Endometrial microvascular endothelial cells (primary cell): Measurements from ENCODE around the gene DIPK1A. TPM values are rescaled to one million over a fixed set of nuclear protein-coding genes. Genes with fewer than 3 reads are reported as not detected.

Experiments used
- in situ Hi-C: cut with HindIII; loops from 2 replicates; pipeline ENCODE4 v1.10.0; 2017; ENCODE audit warnings: low sequenced_read_pairs, low pct_unique_long_range_greater_than_20kb; ENCODE audit errors: inconsistent ontology term
- total RNA-seq: library from RNA; depleted of rRNA; stranded (reverse); fragments of >200 nt; gene quantifications from one replicate; pipeline ENCODE4 v1.2.3, GENCODE V29; 2015; ENCODE audit errors: inconsistent ontology term

The DIPK1A gene
- total RNA-seq, result 0.37 TPM

DNA sequence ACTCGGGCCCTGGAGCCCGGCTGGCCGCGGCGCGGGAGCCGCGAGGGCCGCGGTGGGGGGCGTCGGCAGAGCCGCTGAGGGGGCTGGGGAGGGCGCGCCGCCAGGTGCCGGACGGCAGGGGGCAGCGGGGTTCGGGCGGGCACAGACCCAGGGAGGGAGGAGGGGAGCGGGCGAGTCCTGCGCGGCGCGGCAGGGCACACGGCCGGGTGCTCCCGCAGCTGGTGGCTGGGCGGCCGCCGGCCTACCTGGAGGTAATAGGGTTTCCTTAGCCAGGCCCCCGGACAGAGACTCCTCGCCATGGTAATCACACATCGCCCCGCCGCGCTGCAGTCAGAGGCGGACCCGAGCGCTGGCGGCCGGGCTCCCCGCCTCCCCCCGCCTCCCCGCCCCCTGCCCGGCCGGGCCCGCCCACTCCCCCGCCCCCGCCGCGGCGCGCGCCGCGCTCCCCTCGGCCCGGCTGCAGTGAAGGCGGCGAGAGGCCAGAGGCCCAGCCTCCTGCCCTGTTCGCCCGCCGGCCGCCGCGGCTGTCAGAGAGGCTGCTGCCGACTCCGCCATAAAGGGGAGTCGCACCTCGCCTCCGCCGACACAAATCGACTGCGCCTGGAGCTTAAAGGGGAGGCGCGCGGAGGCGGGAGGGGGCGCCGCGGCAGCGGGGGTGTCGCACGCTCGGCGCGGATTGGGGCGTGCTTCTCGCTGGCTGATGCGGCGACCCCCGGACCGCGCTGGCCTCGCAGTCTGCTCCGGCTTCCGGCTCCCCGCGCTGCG, at the start of gene DIPK1A:
Gene DIPK1A (minus strand): TSS at position 332 of the 765 bp plus-strand sequence. CDS start 33 bp downstream, at position 299.
- in situ Hi-C loops, result no loop called here

DNA sequence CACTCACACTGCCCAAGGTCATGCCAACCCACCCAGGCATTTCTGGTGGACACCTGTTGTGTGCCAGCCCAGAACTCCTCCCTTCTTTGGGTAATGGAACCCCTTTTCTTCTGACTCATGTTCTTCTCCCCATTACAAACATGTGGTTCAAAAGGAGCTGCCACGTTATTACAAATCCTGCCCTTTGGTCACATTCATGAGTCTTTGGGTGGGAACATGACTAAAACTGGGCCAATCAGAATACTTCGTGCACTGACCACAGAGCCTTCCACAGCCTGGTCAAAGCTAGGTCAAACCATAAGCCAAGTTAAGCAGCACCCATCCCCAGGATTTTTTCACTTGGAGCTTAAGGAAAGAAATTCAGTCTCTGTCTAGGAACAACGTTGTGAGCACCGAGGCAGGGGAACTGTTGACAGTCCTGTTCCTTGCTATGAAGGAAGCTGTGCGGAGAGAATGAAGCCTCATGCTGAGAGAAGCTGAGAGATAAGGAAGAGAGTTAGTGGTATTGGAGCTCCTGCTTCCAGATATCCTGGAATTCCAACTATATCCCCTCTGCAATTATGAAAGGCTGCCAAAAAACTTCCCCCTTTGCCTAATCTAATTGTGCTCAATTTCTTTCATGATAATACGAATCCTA, 46.8 kb upstream of the DIPK1A start:
- in situ Hi-C loops, result no loop called here

DNA sequence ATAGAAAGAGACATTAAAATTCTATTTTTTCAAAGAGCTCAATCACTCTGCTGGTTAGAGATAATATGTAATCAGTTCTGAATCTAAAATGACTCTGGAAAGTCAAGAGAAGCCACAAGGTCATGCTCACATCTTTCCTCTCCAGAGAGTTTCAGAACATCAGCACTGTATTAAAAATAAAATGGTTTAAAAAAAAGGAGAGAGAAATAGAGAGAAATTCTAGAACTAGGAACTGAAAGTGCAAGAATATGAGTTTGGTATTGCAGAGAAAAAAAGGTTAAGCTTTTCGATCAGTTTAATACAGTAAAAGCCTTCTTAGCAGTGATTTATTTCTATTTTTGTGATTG, 44.0 kb upstream of the DIPK1A start:
- in situ Hi-C loops, result no loop called here

DNA sequence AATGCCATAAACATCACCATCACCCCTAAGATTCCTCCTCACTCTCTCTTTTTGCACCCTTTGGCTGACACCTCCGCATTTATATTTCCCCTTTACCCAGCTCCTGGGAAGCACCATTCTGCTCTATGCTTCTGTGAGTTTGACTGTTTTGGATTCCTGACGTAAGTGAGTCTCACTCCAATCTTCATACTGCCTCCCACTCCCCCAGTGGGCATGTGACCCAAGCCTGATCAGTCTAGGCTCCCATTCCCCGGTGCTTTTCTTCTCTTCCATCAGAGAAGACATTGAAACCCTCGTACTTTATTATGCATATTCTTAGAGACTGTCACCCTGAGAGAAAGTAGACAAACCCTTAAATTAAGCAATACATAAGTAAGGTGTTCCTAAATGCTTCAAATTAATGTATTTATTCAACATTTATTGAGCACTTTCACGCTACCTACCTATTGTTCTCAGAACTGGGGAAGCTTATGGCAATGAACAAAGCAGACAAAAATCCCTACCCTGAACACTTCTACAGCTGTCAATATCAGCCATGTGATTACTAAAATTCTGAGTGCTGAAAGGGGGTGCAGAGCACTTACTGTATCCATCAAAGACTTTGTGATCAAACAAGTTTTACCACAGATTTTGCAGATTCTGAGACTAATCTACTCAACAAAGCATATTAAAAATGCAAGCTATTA, 43.4 kb upstream of the DIPK1A start:
- in situ Hi-C loops, result no loop called here

DNA sequence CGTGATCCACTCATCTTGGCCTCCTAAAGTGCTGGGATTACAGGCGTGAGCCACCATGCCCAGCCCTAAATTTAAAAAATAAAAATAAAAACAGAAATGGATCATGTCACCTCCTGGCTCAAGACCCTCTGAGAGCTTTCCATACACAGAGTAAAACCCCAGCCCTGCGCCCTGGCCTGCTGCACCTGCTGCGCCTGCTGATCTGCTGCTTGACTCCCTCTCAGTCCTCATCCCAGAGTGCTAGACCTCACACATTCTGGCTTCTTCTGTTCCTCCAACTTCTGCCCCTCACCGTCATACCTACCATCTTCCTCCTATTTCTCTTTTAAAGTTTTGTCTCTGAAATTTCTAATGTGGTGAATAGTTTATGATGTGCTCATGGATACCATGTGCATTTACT, 42.7 kb upstream of the DIPK1A start:
- in situ Hi-C loops, result no loop called here

DNA sequence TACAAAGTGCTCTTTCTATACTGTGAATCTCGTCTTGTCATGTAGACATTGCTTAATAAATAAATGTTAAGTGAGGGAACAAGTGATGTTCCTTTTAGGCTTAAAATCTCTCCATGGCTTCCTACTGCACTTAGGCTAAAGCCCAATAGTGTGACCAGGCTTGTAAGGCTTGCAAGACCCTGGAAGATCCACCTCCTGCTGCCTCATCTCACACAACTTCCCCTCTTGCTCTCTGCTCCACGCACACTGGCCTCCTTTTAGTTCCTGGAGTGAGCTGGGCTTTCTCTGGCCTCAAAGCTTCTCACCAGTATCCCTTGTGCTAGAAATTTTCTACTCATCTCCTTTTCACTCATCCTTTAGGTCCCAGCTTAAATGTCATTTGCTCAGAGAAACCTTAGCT, 41.5 kb upstream of the DIPK1A start:
- in situ Hi-C loops, result no loop called here

DNA sequence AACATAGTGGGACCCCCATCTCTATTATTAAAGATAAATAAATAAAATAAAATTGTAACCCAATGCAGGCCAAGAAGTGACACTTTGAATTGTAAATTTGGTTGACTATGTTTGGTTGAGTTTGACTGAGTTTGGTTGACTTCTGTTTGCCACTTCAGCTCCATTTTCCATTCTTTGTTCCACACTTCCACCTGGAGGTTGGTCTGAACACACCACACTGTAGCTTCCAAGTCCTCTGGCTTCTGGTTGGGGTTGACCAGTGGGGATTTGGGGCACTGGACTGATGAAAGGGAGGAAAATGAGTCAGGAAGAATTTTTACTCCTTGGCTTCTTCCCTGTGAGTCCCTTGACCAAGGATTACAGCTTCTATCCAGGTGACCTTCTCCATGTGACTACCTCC, 40.6 kb upstream of the DIPK1A start:
- in situ Hi-C loops, result no loop called here

DNA sequence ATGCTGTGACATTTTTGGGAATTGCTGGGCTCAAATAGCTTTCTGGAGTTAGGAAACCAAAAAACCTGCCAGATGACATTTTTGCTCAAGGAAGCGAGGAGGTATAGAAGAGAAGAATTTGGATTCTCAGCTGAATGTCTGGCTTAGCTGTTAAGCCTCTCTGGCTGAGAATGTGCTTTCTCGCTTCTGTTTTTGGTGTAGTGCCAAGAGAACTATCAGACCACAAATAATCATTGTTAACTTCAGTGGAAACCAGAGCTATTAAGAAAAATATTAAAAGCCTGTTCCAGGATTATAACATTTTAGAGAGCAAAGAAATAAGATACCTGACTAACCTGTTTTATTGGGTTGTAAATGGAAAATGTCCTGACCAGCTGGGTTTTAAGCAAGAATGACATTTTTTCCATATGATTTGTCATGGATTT, 39.5 kb upstream of the DIPK1A start:
- in situ Hi-C loops, result no loop called here

DNA sequence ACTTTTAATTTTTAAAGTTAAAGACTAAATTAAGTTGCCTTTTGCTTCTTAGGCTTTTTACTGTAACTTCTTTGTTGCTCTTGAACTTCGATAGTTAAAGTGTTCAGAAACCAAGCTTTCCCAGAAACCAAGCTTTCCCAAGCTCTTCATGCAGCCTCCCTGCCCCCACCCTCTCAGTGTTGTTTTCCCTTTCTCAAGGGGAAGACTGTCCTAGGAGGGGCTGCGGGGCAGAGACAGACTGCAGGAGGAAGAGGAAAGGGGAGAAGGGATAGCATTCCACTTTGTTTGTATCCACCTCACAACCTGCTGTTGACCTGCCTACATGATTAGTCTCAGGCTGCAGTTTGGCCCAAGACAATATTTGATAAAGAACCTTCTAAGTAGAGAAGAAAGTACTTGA, 39.0 kb upstream of the DIPK1A start:
- in situ Hi-C loops, result no loop called here

DNA sequence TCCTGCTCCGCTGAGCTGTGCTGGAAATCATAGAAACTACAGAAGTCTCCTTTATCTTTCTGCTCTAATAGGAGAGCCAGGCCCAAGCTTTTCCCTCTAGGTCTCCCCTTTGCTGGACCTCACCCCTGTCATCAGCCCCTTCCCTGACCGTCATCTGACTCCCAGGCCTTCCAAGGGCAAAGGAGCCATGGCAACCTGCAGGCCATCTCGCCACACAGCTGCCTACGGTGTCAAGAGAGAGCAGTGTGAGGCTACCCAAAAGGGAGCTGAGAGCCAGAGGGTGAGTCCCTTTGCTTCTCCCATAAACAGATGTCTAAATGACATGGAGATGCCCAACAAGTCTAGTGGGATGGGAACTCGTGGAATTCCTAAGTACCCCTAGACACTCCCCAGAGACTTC, 37.6 kb upstream of the DIPK1A start:
- in situ Hi-C loops, result no loop called here

DNA sequence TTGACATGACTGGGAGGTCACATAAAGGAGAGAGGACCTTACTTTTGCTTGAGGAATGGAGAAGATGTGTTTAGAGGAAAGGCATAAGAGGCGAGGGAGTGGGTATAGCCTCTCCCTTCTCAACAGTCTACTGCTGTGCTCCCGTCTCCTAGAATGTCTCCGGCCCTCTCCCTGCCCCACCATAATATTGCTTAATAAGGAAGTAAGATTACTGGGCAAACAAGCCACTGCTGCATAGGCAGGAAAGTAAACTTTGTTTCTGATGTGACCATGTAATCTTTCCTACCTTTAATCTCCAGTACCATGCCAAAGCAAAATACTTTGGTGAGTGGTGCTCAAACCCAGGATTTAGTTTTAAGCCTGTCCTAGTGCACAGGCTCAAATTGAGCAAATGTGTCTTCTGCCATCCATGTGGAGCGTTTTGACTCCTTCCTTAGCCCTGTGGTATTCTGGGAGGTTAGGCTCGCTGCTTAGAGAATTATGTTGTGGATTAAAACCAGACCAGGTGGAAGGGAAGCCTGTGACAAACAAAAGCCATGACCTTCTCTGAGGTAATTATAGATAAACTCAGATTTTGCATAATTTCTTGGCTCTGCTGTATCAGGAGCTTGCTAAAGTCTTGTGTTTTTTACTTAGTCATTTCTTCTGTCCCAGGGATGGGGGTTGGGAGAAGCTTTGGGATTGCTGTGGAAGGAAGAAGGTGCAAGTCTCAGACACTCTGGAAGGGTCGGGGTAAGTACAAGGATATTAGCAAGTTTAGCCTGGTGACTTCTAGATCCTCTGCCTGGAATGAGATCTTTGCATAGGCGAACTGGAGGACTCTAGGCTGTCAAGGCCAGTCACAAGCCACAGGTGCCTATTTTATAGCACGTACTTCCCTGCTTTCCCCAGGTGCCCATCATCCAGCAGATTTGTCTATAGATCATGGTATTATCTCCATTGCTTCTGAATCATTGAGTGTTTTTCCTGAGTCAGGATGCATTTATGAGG, 34.5 kb upstream of the DIPK1A start:
- in situ Hi-C loops, result no loop called here

DNA sequence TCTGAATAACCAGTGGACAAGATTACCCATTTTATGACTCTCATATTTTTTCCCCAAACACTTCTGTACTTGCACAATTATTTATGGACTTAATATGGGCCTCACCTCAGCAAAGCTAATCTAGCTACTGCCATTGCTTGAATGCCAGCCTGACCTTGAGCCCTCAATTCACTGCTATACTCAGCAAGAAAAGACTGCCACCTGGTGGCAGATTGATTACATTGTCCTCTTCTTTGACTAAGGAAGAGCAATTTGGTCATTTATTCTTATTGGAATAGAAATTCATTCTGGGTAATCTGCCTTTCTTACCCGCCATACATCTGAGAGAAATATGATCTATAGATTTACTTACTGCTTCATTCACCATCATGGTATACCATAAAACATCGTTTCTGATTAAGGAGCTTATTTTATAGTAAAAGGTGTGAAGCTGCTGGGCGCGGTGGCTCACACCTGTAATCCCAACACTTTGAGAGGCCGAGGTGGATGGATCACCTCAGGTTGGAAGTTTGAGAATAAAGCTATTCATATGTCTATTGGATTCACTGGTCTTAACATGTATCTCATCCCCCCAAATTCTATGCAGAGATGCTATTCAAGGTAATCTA, 32.9 kb upstream of the DIPK1A start:
- in situ Hi-C loops, result no loop called here

DNA sequence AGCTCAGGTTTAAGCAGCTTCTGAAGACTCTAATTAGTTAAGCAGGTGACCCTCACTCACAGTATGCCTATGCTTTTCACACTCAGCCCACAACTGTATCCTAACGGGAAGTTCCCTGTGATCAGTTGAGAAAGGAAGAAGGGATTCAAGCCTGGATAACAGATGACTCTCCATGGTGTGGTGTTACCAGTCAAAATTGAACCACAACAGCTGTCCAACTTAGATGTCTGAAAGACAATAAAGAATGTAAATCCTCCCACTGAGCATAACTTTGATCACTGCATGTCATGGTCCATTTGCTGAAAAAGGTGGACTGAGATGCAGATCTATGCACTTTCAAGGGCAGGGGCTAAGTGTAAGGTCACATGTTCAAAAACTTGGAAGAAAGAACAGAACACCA, 32.3 kb upstream of the DIPK1A start:
- in situ Hi-C loops, result no loop called here

DNA sequence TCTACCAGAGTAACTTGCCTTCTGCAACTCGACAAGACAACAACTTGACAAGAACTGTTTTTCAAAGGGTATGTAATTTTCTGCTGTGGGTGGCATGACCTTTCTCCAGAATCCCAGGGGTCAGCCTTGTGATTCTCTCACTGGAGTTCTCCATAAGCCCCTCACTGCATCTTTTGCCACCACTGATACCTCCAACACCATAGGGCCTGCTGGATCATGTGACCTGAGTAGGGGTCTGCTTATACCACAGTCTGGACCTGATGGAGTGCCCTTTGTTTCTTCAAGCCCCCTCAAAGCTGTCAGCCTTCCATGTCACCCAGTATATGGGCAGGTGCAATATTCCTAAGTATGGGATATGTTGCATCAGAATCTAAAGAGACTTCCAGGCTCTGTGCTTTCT, 31.6 kb upstream of the DIPK1A start:
- in situ Hi-C loops, result no loop called here

DNA sequence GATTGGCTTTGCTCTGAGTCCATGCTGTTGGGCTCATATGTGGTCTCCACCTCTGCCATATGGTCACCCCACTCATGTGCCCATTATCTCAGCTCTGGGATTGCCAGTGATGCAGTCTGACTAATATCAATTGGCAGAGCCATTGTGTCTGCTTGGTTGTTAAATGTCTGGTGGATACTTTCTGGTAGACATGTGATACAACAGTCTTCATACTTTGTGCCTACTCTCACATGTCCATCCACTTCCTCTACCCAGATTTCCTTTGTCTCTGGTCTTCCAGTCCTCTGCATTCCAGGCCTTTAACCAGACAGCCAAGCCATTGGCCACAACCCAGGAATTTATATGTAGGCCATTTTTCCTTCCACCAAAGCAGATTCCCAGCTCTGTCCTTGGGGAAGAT, 30.8 kb upstream of the DIPK1A start:
- in situ Hi-C loops, result no loop called here

DNA sequence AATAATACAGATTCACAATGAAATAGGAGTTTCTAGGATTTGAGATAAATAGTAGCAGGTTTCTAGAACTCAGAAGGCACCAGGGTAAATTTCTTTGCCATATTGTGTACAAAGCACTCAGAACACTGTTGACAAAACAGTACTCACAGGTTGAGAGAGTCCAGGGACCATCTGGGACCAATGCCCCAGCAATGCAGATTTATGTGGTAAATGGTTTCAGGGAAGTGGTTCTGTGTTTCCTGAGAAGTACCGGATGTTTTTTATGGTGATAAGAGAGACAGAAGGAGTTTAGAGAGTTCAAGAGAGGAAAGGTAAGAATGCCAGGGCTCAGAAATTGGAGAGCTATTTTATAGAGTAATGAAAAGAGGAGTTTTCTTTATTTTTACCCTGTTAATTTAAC, 29.6 kb upstream of the DIPK1A start:
- in situ Hi-C loops, result no loop called here

DNA sequence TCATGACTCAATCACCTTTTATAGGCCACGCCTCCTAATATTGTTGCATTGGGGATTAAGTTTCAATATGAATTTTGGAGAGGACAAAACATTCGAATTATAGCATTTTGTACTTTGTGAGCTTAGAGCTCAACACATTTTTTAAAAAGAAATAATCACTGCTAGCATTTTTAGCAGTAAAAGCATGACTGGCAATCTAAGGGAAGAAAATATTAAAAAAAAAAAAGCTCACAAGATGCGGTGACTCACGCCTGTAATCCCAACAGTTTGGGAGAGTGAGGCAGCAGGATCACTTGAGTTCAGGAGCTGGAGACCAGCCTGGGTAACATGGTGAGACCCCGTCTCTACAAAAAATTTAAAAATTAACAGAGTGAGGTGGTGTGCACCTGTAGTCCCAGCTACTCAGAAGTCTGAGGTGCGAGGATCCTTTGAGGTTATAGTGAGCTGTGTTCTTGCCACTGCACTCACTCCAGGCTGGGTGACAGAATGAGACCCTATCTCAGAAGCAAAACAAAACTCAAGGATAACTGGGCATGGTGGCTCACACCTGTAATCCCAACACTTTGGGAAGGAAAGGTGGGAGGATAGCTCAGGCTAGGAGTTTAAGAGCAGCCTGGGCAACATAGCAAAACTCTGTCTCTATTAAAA, 28.8 kb upstream of the DIPK1A start:
- in situ Hi-C loops, result no loop called here

DNA sequence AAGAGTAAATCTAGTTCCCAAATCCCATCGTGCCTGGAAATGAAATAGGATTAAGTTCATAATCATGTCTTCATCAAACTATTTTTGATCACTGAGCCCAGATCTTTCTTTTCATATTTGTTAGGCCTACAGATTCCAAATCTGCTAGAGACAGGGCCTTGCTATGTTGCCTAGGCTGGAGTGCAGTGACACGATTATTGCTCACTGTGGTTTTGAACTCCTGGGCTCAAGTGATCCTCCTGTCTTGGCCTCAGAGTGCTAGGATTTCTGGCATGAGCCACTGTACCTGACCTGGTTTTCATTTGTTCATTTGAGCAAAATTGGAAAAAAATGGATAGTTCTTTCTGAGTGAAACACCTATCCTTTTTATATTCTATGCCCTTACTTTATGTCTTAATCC, 28.0 kb upstream of the DIPK1A start:
- in situ Hi-C loops, result no loop called here
